ENCODE results near the gene IL13. TPM values are rescaled to one million over a fixed set of nuclear protein-coding genes. Genes with fewer than 3 reads are reported as not detected.

IL13 gene
- total RNA-seq, 1 donor from 2014 or later: not detected

DNA sequence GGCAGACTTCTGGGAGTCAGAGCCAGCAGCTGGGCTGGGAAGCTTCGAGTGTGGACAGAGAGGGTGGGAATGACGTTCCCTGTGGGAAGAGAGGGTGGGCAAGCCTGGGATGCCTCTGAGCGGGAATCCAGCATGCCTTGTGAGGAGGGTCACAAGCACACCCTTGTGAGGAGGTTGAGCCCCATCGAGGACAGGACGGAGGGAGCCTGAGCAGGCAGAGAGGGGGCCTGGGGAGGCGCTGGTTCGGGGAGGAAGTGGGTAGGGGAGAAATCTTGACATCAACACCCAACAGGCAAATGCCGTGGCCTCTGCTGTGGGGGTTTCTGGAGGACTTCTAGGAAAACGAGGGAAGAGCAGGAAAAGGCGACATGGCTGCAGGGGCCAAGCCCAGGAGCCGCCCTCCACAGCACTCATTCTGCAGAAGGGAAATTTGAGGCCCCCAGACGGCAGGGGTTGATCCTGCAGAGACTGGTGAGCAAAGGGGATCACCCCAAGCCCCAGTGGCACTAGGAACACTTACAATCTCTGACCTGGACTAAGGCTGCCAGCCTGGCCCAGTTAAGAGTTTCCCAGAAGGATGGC is 1.1 kb upstream of the IL13 start:
- ATAC-seq: no peak

DNA sequence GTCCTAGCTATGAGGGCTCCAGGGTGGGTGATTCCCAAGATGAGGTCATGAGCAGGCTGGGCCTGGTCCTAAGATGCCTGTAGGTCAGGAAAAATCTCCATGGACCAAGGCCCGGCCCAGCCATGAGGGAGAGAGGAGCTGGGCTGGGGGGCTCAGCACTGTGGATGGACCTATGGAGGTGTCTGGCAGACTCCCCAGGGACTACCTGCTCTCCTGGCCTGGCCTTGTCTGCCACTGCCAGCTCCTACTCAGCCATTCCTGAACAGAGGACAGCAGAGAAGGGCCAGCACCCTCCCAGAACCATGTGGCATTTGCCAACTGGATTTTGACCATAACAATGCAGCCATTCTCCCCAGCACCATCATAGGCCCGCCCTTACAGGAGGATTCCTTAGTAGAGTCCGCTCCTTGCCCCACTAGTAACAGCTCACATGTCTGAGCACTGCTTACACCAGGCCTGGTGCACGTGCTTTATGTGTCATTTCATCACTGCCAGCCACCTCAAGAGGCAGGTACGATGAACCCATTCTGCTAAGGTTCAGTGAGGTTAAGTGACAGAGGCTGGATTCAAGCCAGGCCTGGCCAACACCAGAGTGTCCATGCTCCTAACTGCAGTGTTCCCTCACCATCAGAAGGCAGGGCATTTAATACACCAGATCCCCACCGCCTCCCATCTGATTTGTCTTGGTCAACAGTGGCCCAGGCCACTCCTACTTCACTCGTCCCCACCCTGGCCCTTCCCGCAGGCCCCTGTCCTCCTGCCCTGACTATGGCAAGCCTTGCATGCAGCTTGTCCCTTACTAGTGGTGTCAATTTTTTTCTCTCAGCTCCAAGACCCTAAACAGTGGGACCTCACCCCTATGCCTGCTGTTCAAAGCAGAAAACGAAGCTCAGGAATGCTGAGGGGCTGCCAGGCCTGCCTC is 669 bp downstream of the IL13 start:
- no peak for ATAC-seq

DNA sequence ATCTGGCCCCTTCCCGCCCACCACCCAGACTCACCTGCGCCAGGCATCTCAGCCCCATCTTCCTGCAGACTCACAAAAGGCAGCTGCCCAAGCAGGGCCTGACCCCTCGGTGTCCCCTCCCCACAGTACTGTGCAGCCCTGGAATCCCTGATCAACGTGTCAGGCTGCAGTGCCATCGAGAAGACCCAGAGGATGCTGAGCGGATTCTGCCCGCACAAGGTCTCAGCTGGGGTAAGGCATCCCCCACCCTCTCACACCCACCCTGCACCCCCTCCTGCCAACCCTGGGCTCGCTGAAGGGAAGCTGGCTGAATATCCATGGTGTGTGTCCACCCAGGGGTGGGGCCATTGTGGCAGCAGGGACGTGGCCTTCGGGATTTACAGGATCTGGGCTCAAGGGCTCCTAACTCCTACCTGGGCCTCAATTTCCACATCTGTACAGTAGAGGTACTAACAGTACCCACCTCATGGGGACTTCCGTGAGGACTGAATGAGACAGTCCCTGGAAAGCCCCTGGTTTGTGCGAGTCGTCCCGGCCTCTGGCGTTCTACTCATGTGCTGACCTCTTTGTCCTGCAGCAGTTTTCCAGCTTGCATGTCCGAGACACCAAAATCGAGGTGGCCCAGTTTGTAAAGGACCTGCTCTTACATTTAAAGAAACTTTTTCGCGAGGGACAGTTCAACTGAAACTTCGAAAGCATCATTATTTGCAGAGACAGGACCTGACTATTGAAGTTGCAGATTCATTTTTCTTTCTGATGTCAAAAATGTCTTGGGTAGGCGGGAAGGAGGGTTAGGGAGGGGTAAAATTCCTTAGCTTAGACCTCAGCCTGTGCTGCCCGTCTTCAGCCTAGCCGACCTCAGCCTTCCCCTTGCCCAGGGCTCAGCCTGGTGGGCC is 1.9 kb downstream of the IL13 start:
- ATAC-seq: no peak

DNA sequence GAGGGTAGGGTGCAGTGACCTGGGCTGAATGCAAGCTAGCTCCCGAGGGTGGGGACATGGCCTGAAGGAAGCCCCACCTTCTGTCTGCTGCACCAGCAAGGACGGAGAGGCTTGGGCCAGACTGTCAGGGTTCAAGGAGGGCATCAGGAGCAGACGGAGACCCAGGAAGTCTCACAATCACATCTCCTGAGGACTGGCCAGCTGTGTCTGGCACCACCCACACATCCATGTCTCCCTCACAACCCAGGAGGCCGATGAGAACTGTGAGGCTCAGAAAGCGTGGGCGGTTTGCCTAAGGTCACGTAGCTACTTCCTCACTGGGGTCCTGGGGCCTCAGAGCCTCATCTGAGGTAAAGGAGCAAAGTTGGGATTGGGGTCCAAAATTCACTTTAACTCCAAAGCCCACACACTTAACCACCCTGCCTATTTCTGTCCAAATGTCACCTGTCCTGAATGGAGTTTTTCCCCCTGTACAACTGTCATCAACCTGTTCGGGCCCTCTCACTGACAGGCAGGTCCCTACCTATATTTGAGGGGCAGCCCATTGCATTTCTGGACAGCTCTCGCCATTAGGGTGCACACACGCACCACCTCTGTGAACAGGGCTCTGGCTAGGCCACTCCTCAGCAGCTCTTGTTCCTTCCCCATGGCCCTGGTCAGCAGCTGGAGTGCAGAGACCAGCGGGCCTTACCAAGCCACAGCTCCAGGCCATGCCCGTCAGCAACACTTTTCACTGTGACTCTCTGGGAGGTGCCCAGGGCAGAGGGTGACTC is 3.4 kb downstream of the IL13 start:
- ATAC-seq: no peak

DNA sequence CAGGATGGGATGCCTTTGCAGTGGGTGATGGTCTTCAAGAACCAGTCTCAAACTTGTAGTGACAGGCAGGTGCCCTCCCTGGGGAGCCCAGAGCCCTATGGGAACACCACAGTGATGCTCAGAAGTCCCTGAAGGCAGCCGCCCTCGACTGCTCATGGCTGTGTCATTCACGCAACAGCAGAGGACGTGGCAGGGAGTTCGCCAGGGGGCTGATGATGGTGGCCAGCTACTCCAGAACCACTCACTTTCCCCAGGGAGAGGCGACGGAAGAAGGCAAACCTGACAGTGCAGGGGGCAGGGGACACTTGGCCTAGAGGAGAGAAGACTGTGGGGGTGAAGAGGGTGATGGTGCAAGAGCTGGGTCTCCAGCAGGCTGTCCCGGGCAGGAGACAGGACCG is 4.0 kb downstream of the IL13 start:
- no peak for ATAC-seq

DNA sequence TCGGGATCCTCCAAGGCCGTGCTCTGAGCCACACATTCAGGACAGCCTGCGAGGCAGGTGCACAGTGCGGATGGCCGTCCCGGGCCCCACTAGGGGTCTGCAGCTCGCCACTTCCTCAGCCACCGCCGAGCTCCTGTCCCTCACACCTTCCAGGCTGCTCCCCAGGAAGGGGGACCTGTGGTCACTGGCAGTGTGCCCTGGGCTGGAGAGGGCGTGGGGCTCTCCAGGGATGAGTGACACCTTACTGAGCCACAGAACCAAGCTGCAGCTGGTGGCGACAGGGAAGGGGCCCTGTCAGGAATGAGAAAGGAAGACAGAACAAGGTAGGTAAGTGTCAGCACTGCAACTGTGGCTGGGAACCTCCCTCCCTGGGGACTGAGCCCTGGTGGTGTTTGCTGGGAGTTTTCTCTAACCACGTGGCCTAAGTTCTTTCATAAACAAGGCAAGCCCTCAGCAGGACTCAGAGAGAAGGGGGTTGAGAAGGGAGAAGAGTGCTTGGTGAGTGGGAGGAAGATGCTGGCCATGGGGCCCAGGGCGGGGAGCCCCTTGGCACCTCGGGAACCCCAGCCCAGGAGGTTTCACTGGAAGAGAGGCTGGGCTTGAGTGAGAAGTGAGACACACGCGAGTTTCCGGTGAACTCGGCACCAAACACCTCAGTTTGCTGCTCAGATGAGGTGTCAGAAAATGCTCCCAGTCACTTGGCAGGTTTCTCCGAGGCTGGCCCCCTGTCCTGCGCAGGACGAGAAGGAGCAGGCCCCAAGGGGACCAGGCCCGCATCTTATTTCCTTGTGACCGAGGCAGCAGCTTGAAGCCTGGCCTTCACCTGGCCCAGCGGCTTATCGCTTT is 5.2 kb downstream of the IL13 start:
- ATAC-seq: no peak

DNA sequence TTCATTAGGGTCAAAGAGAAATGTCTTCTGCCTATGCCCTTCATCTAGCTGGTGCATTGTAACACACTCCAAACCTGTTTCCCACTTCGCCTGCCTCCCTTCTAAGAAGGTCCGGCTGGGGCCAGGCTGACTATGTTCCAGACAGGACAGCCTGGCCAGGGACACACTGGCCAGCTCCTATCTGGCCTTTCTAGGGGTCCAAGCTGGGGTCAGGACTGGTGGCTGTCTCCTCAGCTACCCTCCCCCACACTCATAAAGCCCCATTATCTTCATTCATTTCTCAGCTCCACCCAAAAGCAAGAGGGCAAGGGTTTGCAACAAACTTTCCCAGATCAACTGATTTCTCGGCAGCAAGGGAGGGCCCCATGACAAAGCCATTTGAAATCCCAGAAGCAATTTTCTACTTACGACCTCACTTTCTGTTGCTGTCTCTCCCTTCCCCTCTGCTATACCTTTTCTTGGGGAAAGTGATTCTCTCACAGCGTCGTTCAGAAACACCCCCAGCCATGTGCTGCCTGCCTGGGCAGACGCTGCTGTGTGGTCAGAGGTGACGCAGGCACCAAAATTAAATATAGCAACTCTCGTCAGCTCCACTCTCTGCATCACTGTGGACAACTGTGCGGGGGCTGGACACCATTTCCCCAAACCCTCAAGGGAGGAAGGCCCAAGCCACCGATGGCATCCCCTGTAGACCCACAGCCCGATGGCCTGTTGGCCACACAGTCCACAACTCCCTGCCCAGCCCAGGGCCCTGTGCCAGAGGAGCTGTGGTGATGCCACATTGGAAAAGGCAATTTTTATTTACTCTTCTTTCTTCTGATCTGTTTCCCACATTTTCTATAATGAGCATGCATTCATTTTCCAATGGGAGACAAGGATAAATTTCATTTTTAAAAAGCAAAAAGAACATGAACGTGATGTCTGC is 6.1 kb downstream of the IL13 start:
- ATAC-seq: no peak

DNA sequence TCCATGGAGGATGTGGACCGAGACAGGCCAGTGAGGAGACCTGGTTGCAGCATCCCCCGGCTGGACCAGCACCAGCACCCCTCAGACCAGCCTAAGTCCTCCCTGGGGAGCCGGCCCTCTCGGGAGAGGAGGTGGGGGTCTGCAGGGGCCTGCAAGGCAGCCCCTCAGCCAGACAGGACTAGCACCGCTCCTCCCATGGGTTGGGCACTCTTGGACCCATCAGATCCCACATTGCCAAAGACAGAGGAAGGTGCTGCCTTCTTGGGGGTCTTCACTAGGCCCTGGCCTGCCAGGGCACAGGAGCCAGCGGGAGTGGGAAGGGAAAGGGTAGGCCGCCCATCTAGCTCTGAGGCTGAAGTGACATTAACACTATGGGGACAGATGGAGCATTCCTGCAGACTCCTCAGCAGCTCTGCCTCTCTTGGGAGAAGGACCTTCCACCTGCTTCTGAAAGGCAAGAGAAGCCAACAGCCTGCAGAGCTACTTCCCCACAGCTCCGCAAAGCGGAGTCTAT is 6.8 kb downstream of the IL13 start:
- ATAC-seq: no peak

DNA sequence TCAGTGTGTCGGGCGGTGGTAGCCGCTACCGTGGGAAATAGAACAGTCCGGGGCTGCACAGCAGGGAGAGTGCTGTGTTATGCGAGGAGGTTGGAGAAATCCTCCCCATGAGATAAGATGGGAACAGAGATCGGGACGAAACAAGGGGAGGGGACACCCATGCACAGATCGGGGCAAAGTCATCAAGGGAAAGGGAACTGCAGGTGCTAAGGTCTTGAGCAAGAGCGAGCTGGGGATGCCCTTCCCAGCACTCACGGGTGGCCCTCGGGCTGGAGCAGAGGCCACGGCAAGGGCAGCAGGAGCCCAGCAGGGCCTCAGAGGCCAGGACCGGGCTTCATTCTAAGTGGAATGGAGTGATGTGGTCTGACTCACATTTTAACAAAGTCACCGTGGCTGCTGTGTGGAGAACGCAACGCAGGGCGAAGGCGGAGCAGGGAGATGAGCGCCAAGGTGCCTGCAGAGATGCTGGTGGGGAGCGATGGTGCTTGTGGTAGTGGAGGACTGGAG is 7.7 kb downstream of the IL13 start:
- ATAC-seq: no peak

DNA sequence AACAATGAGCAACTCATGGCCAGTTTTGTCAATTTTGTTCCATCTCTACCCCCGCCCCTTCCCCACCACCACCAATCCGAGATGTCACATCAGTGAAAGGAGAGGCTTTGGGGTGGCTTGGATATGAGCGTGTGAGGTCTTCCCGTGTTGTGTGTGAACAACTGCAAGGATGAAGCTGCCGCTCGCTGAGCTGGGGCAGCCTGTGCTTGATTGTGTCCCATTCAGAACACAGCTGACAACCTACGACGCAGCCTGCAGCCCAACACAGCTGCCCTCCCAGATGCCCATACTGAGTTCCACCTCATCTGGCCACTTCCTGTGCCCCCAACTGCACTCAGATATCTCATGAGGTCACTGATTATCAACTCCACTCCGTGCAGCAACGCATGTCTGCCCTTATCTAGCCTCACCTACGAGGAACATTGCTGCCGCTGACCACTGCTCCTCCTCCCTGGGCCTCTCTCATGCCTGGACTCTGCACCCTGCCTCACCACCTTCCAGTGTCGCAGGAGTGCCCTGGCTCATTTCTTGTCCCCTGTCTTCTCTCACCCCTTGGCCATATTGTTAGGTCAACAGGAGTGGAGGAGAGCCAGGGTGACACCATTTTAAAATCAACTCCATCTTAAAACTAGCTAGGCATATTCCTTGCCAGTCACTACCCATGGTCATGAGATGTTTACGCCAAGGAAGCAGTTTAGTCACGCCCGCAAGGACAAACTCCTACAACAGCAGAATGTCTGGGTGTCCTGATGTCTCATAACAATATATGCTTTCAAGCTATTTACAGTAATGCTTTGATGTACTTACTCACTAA is 8.5 kb downstream of the IL13 start:
- no peak for ATAC-seq

DNA sequence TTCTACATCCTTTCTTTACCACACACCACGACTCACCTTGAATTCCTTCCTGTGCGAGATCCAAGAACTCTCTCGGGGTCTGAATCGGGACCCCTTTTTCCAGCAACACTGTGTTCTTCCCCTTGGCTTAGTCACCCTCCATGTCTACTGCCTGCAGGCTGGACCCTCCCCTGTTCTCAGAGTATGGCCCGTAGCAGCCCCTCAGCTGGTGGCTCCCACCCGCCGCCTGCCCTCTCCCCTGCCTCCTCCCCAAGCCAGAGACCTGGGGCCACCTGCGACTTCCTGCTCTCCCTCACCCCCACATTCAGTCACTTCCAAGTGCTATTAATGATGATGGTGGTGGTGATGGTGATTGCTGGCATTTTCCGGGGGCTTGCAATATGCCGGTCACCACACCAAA is 9.3 kb downstream of the IL13 start:
- no peak for ATAC-seq

DNA sequence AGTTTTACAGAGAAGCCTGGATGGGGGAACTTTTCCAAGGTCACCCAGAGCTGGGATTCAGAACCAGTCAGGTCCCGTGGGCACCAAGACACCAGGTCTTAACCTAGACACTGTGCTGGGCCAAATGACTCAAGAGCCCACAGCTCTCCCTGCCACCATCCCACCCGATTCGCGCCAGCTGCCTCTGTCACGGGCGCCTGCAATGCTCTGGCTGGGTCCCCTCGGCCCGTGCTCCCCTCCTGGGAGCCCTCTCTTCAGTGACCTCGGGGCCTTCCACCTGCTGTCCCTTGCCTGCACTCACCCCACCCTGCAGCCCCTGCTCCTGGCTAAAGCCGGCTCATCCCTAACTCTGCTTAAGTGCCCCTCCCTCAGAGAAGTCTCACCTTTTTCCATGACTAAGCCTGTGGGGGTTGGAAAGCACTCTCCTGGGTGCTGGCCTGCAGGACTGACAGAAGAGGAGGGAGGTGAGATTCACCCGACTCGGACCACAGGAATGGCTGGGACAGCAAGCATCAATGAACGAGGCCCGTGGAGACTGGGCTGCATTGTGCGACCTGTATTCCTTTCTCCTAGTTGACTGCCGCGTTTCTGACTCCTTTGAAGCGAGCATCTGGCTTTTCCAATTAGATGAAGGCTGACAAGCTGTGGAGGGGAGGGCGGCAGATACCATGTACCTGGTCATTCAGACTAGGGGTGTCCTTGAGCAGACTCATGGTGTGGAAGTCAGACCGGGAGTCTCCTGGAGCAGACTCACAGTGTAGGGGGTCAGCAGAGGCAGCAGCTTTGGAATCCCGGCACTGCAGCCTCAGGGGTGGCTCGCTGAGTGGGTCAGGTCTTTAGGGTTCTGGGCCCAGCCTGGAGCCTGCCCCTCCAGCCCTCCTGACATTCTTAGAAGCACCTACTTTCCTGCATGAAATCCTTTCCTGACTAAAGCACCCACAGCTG is 10.1 kb downstream of the IL13 start:
- no peak for ATAC-seq

DNA sequence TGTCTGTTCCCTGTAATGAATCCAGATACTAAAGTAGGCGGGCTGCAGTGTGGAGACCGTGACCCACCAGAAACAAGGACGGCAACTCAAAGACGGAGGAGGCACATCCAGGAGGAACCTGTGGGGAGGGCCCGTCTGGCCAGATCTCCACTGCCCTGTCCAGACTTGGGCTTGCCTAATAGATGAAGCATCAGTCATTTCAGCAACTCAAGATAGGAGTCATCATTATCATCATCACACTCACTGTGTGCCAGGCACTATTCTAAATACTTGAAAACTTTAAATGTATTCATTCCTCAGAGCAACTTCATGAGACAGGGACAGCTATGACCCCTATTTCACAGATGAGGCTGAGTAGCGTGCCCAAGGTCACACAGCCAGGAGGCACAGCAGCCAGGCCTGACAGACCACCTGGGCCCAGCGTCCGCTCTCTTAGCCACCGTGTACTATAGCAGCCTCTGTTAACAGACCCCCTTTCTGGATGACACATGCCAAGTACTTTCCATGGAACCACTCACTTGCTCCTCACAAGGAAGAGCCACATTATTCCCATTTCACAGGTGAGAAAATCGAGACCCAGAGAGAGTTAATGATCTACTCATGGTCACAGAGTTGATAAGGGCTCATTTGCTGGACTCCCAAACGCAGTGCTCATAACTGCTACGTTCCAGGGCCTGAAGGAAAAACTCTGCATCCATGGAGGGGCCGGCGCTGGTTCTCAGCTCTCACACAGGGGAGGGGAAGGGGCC is 10.9 kb downstream of the IL13 start:
- ATAC-seq: no peak

DNA sequence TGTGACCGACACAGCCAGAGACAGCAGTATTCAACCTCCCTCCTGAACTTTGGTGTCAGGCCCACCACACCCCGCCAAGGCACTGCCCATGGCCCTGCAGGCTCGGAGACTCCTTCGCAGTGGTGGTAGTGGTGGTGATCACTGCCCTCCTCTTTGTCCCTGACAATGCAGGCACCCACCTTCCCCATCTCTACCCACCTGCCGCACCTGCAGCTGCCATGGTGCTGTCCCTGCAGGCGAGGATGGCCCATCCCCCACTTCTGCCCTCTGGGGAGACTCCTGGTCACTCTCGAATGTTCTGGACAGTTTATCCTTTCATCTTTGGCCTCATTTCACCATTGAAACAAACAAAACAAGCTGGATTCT is 11.5 kb downstream of the IL13 start:
- ATAC-seq: no peak

DNA sequence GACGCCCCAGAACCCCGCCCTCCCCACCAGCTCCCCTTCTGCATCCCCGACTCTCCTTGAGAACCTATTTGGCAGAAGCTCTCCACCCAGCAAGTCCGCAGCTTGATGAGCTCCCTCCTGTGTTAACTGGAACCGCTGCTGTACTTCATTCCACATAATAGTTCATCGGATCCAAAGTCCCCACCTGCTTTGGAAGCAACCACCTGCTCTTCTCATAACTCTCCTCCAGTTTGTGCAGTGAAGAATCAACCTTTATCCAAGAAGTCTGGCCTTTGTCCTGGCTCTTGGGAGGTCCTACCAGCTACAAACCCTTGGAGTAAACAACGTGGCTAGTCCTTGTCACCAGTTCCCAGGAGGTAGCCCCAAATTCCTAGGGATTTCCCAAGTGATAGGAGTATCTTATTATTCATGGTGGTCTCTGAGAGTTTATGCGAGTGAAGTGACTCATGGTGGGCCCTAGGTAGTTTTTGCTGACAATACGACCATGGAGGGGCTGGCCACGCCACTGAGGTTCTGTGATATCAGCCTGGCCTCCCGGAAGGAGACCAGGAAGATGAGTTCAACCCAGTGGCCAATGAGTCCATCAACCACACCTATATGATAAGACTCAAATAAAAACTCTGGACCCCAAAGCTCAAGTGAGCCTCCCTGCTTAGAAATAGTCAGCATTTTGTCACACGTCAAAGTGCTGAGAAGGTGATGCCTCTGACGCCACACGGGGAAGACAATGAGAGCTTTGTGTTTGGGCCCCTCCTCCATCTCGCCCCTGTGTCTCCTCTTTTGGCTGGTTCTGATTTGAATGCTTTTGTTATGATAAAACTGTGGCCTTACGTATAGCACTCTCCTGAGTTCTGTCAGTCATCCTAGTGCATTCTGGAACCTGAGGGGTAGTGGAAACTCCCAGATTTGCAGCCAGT is 12.3 kb downstream of the IL13 start:
- ATAC-seq: no peak

DNA sequence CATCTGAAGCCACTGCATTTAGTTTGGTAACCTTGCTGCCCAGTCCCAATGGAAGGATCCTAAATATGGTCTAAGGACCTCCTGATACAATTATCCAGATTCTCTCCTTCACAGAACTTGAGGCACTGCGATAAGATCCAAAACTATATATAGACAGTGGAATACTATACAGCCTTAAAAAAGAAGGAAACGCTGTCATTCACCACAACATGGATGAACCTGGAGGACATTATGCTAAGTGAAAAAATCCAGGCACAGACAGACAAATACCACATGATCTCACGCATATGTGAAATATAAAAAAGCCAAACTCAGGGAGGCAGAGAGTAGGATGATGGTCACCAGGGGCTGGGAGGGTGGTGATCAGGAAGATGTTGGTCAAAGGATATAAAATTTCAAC is 13.0 kb downstream of the IL13 start:
- ATAC-seq: no peak

Data from esophagus mucosa (tissue), 1 donor.